CD4-positive, alpha-beta T cell treated with Interferon alpha-2 for 1 hour (primary cell): ENCODE measurements around the gene FAM181A.

Experiments
- DNase-seq, 2 donors: peaks; one replicate each; pipeline ENCODE4 v3.0.0-alpha.2; 2020 to 2022

The FAM181A gene

DNA sequence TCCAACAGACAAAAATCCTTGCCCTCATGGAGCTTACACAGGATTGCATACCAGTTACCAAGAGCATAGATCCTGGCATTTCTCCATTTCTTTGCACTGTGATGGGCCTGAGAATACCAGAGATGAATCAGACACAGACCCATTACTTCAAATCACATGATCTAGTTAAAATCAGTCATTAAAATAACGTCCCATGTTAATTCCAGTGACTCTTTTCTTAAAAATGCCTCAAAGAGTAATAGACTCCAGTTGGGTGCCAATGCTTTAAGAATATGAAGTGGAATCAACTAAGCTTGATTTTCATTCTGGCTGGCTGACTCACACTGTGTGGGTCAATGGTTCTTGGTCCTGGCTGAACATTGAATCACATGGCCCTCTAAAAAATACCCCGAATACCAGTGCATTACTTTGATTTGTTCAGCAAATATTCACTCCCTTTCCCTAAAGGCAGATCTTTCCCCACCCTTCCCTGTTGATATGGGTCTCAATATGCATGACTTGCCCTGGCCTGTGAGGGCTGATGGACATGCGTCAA is 38.2 kb downstream of the FAM181A start:
- no peak for DNase-seq

DNA sequence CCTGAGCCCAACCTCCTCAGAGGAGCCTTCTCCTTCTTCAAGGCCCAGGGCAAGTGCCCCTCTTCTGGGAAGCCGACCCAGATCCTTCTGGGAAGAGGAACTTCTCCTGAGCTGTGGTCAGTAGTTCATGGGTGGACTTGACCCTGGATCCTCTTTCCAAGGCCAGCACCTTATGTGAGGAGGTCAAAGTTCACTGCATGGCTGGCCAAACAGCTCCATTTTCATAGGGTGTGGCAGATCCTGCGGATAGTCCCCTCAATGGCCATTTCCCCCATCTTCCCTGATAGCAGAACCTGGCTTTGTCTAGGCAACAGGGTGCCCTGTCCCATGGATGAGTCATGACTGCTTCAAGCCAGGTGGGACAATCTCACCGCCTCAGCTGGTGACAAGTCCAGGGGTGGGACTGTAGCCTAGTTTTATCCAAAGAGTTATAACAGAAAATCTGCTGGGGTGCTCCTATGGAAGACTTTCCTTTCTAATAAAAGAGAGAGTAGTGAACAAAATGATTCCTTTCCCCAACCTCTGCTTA is 38.9 kb downstream of the FAM181A start:
- DNase-seq, result no peak

DNA sequence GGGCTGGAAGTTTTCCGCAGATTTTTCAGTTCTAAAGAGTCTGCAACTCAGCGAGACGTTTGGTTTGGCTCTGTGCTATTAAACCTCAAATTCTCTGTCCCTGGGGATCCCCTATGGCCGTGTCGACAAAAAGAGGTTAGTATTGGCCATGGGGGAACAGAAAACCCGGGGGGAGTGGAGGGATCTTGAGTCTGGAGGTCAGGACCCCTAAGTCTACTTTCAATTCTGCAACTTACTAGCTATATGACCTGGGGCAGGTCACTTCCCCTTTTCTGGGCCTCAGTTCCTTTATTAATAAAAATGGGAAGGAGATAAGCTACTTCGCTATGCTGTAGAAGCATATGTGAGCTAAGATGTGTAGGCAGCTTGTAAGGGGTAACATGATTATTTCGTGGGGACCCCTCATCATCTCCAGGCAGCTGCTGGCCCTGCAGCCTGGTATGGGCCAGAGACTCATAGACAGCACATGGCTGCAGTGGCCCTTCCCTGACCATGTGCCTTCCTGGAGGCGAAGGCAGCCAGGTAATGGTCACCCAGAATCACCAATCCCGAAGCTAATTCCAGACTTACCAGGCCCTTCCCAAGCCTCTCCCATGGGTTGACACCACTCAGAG is 40.6 kb downstream of the FAM181A start:
- DNase-seq, result peak in 1 of 2 donors; percentile 61

GRCh38 chr14:93969082-93969828 is 42.1 kb downstream of the FAM181A start:
- no peak for DNase-seq

- peak; percentile 76 to 81 for DNase-seq
Observed at GRCh38 chr14:93970585-93970964, 43.4 kb downstream of the FAM181A start.

- peak; percentile 21 to 55 for DNase-seq
Observed at GRCh38 chr14:93970965-93971634, 44.0 kb downstream of the FAM181A start.

- DNase-seq, result no peak
Observed at GRCh38 chr14:93971635-93972027, 44.5 kb downstream of the FAM181A start.

GRCh38 chr14:93972618-93973205 is 45.6 kb downstream of the FAM181A start:
- no peak for DNase-seq

- DNase-seq, result no peak
Observed at GRCh38 chr14:93973607-93974006, 46.5 kb downstream of the FAM181A start.

GRCh38 chr14:93974299-93974698 is 47.2 kb downstream of the FAM181A start:
- no peak for DNase-seq

DNA sequence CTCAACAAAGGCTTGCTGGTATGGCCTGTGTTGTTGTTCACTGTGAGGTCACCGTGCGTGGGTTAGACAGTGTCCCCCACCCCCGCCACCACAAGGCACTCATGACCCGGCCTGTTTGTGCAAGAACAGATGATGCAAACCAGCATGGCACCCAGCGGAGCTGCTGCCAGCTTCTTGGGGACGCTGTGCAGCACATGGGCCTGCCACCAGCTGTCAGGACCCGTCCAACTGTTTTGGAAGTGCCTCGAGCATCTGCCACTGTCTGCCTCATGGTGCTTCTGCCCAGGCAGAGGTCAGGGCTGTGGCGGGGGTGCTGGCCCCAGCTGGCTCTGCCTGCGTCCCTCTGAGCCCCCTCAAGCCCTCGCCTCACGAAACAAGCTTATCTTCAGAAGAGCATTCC is 47.7 kb downstream of the FAM181A start:
- no peak for DNase-seq

DNA sequence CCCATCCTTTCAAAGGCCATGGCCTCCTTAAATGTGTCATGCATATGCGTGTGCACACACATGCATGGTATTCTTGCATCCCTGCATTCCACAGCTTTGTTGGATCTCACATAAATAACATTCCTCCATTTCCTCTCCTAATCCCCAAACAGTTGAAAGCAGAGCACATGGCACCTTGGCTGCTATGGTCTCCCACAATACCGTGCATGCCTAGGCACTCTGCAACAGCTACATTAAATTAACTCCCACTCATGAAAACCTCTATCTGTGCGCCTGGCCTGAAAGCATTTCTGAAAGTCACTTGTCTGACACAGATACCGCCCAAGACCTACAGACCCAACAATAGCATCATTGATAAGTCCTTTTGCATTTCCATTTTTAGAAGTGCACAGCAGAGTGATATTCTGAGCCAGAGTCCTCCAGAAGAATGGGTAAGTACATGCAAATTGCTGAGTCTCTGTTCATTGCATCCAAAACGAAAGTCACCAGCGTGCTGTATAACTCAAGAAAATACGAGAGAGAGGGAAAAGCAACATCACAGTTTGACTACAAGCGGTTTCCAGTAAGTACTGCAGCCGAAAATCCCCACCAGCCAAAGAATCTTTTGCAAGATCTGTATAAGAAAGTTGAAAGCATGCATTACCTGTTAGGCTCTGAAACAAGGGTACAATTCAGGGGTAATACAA is 48.8 kb downstream of the FAM181A start:
- peak in 1 of 2 donors; percentile 38 for DNase-seq

GRCh38 chr14:93976477-93977057 is 49.4 kb downstream of the FAM181A start, which contains the start of gene ASB2:
Gene ASB2 (minus strand): TSS chr14:93976570. CDS start chr14:93964539, 12,031 bp downstream.
- DNase-seq, result no peak

DNA sequence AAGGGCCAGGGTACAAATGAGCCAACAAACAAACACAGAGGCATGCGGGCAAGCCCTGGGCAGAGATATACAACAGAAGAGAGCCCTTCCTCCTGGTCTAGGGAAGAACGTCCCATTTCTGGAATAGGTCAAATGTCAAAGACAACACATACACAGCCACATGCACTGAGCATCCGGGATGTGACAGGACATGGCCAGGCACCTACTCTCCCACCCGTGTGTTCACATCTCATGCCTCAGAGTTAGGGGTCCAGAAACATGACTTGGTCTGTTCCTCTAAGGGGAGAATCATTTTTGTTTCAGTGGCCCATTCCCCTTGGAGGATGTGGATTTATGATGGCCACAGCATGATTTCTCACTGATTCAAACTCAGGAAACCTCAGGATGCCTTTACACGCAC is 50.0 kb downstream of the FAM181A start:
- no peak for DNase-seq

DNA sequence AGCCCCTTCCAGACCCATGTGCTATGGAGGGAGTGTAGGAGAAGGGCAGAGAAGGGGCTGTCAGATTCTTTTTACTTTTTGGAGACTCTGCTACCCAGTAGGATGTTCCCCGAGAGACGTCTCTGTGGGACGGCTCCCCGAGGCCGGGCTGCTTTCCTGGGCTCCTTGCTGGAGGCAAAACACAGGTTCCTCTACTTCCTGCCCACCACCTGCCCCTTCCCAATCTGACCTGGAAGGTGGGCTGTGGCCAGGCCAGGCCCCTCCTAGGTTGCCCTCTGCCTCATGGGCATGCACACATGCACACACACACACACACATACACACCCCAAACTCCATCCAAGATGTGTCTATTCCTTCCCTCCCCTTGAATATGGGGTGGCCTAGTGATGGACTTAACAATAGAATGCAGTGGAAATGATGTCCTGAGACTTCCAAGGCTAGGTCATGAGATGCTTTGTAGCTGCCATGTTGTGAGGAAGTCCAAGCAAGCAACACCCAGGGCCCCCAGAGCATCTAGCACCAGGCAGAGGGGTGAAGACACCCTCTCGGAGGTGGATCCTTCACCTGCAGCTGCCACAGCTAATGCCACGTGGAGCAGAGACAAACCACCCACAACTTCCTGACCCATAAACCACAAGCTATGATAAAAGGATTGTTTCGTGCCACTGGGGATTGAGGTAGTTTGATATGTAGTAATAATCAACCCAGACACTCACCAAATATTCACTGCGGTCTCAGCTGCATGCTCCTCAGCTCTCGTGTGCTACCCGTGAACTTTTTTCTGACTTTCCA is 50.8 kb downstream of the FAM181A start:
- peak; percentile 68 to 81 for DNase-seq

GRCh38 chr14:93978735-93979134 is 51.6 kb downstream of the FAM181A start:
- no peak for DNase-seq
